Activated CD8-positive, alpha-beta memory T cell treated with anti-CD3 and anti-CD28 coated beads, Interleukin-2, amount 50 U/mL, for 24 hours (primary cell): ENCODE measurements around the gene RTN4R.

Source experiments
- DNase-seq: peaks from one replicate; pipeline ENCODE4 v3.0.0-alpha.2; 2020; ENCODE audit errors: extremely low read depth

RTN4R gene

GRCh38 chr22:20242393-20243175 is 25.5 kb downstream of the RTN4R start:
- DNase-seq: no peak

DNA sequence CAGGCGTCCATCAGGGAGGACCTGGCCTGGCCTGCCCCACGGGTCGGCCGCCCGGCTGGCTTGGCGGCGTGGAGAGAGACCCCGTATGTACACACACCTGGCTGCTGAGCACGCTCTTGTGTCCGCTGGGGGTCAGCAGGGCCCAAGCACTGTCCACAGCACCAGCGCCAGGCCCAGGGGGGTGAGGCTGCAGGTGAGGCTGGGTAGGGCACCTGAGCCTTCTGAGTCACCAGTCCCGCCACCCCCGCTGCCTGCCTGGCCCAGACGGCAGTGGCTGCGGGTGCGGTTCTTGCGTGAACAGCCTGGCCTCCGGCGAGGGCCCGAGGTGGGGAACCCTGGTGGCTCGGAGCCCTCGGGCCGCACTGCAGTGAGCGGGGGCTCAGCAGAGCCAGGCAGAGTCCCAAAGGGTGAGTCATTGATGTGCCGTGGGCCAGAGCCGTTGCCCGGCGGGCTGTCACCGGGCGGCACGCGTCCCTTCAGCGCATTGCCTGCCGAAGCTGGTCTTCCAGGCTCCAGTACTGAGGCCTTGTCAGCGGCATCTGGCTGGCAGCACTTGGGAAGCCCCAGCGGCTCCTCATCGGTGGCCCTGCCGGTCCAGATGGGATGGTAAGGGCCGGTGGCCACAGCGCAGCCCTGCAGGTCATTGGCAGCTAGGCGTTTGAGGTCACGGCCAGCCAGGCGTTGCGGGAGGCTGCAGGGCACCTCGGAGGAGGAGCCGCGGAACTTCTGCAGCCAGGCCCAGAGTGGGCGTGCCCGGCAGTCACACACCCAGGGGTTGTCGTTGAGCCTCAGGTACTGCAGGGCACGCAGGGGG is 26.3 kb downstream of the RTN4R start:
- no peak for DNase-seq

DNA sequence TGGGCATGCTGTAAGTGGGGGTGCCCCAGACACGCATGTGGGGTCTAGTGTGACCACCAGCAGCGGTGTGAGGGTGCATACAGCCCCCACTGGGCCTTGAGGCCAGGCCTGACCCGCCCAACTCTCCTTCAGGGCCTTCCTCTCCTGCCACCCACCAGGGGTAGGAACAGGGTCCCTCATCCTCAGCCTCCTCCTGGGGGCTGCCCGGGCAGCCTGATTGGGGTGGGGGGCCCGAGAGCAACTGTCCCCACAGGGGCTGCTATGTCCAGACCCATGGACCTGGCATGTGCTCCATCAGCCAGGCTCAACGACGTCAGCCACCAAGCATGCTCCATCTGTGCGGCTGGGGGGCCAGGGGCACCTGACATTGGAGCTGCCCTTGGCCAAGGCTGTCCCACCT is 27.2 kb downstream of the RTN4R start:
- no peak for DNase-seq

- no peak for DNase-seq
Observed at GRCh38 chr22:20240447-20240764, 27.7 kb downstream of the RTN4R start.

DNA sequence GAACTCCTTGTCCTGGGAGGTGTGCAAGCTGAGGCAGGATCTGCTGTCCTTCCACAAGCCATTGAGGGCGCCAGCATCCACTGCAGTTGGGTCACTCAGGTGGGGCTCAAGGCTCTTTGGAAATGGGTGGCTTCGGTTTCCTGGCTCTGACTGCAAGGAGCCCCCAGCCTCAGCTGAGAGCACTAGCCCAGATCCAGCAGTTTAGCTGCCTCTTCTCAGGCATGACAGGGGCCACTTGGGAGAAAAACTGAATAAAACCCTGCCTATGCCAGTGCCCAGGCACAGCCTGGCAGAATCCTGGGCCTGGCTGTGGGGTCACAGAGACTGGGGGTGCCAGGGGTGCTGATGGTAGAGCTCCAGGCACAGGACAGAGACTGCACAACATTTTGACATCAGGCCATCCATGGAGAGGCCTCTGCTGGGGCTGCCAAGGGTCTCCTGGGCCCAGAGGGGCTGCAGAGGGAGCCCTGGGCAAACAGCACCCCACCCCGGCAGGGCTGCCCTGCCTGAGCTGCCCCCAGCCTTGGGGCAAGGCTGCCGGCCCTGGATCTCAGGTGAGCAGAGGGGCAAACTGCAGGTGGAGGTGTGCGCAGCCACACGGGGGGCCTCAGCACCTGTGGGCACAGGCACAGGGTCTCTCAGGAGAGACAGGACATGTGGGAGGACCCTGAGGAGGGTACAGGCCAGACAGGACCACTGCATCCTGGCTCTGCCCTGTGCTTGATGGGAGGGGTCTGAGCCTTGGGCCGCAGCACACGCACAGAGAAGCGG is 28.3 kb downstream of the RTN4R start:
- no peak for DNase-seq

GRCh38 chr22:20238901-20239675 is 29.0 kb downstream of the RTN4R start:
- DNase-seq: no peak

DNA sequence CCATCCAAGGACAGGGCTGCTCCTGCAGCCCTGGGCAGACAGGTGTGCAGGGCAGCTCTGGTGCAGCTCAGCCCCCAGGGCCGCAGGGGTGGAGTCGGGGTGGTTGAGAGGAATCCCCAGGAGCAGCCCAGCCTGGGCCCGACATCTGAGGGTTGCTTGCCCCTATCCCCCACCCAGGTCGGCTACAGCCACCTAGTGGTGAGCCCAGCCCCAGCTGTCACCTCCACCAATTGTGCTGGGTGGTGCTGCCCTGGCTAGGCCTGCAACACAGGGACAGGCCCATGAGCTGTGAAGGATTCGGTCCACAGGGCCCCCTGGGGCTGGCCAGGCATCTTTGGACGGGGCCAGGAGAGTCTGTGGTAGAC is 29.6 kb downstream of the RTN4R start:
- no peak for DNase-seq

GRCh38 chr22:20237480-20238440 is 30.4 kb downstream of the RTN4R start:
- no peak for DNase-seq

- no peak for DNase-seq
Observed at GRCh38 chr22:20236052-20236717, 31.9 kb downstream of the RTN4R start.

GRCh38 chr22:20235389-20235991 is 32.6 kb downstream of the RTN4R start:
- no peak for DNase-seq

DNA sequence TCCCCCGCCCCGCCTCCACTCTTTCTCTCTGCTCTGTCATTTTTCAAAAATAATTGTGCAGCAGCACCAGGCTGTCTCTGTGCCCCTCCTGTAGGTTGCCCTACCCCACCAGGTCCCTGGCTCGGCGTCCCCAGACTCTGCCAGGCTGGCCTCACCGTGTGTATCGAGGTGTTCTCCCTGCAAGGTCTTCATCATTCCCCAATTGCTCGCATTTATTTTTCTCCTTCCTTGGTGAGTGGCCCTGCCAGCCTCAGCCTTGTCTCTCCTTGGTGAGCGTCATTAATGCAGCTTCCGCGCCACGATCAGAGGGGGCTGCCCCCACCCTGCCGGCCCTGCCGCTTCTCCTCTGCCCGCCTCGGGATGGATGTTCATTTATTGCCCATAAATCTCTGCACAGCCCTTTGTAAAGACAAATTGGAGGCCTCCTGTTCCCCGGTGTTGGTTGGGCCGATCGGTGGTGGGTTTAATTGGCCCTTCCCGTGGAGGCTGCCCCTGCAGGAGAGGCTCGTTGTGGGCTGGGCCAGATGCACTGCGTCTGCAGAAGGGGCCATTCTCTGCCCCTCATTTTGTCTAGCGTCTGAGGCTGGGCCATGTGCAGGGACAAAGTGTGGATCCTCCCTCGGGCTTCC is 33.2 kb downstream of the RTN4R start:
- no peak for DNase-seq

DNA sequence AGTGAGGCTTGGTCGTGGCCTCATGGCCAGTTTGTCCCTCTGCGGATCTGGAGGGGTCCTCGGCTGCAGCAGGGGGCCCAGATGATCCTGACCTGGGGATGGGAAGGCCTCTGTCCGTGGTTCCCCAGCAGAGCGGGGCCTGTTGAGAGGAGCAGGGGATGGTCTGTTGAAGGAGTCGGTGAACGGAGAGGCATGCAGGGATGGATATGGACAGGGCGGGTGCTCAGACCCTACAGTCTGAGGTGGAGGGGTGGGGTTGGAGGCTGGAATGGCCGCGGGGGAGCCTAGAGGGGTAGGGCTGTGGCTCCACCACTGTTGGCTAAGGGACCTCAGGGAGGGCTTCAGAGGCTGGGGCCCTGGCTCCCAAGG is 33.8 kb downstream of the RTN4R start:
- DNase-seq: no peak

DNA sequence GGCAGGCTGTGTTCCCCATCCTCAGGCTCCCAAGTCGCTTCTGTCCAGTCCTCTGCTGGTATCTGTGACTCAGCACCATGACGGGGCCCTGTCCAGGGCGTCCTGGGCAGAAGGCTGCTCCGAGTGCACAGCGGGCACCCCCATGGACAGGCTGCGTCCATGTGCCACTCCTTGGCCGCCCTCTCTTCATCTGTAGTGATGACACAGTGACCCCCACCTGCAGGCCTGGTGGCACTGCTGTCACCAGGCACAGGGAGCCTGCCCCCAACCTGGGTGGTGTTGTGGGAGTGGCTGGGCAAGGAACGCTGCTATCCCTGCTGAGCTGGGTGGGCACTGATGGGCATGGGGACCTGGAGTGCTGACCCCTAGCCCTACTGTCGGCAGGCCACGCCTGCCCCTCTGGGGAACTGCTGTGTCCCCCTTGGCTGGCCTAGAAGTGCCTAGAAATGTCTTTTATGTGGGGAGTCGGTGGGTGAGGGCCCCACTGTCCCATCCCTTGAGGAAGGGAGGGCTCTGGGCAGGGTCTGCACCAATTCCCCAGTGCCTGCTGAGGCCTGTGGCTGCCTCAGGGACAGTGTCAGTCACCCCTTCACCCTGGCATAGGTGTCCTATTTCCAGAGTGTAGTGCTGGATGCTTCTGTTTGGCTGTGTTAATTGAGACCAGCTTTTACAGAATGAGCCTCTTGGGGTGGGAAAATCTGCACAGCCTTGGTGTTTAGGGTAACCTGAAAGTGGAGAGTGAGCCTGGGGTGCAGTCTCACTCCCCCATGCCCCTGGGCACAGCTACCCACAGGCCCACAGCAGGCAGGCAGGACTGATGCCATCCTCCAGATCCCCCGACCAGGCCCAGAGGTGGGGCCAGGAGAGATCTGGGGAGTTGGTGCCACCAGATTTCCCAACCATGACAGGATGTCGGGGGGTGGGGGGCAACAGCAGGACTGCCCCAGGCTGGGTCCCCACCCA is 34.5 kb downstream of the RTN4R start:
- no peak for DNase-seq

GRCh38 chr22:20232781-20233180 is 35.3 kb downstream of the RTN4R start:
- DNase-seq: no peak

- no peak for DNase-seq
Observed at GRCh38 chr22:20232237-20232598, 35.9 kb downstream of the RTN4R start.

DNA sequence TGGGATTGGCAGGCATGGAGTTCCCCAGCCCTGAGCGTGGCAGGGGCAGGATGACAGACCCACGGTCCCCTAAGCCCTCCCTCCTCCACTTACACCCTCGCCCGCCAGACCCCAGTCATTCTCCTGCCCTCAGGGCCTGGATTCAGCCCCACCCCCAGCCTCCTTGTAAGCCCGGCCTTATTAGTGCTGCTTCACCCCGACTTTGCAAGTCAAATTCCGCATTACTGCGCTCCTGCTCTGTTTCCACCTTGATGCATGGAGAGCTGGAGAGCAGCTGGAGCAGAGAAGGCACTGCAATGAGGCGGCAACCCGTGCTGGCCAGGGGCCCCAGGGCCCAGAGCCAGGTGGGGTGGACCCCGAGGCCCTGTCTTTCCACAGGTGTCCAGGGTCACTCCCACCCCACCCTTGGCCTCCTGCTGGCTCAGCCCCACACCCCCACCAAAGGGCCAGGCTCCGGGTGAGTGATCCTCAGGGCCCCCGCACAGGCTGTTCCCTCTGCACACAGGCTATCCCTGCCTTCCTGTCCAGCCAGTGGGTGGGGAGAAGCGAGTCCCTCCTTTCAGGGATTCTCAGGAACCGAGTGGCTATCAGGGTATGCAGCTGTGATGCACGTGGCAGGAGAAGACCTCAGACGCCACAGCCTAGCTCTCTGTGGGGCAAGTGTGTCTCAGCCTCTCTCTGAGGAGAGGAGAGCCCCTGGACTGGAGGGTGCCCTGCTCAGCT is 36.4 kb downstream of the RTN4R start:
- DNase-seq: no peak

GRCh38 chr22:20230777-20231420 is 37.2 kb downstream of the RTN4R start:
- DNase-seq: no peak
